ENCODE results near the gene ZNF839.
A peak's percentile ranks its signal among the peaks of the same experiment; 100 is the strongest.

DNA sequence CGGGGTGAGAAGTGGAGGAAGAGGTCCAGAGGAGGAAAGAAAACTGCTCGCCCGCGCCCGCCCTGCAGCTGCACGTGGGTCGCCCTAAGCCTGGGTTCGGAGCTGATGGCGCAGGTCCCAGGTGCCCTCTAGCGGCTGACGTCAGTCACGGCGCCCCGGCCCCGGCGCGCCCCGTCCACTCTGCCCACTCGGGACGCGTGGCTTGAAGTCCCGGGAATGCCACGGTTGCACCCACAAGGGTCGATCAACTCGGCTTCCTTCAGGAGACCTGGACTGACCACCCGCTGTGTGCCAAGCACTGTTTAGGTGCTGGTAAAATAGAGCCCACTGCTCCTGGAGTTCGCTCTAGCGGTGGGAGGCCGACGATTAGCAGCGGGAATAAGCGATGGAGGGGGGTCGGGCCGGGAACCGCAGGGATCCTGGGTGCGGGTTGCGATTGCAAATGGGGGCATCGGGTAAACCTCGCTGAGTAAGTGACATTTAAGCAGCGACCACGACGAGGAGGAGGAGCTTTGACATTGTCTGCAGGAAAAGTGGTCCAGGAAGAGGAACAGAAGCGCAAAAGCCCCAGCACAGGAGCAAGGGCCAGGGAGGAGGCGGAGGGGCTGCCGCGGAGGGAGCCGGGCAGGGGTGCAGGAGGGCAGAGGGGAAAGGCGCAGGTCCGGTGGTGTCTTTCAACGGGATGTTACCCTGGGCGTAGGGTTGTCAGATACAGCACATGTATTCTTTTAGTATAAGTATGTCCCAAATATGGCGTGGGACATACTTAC, 5.1 kb upstream of the ZNF839 start:
- TF ChIP-seq, protein P1, sequence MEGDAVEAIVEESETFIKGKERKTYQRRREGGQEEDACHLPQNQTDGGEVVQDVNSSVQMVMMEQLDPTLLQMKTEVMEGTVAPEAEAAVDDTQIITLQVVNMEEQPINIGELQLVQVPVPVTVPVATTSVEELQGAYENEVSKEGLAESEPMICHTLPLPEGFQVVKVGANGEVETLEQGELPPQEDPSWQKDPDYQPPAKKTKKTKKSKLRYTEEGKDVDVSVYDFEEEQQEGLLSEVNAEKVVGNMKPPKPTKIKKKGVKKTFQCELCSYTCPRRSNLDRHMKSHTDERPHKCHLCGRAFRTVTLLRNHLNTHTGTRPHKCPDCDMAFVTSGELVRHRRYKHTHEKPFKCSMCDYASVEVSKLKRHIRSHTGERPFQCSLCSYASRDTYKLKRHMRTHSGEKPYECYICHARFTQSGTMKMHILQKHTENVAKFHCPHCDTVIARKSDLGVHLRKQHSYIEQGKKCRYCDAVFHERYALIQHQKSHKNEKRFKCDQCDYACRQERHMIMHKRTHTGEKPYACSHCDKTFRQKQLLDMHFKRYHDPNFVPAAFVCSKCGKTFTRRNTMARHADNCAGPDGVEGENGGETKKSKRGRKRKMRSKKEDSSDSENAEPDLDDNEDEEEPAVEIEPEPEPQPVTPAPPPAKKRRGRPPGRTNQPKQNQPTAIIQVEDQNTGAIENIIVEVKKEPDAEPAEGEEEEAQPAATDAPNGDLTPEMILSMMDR (IDR thresholded peaks at IDR 0.05): peak; percentile 95
- TF ChIP-seq, protein P2, sequence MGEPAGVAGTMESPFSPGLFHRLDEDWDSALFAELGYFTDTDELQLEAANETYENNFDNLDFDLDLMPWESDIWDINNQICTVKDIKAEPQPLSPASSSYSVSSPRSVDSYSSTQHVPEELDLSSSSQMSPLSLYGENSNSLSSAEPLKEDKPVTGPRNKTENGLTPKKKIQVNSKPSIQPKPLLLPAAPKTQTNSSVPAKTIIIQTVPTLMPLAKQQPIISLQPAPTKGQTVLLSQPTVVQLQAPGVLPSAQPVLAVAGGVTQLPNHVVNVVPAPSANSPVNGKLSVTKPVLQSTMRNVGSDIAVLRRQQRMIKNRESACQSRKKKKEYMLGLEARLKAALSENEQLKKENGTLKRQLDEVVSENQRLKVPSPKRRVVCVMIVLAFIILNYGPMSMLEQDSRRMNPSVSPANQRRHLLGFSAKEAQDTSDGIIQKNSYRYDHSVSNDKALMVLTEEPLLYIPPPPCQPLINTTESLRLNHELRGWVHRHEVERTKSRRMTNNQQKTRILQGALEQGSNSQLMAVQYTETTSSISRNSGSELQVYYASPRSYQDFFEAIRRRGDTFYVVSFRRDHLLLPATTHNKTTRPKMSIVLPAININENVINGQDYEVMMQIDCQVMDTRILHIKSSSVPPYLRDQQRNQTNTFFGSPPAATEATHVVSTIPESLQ (CRISPR knock-in tag; IDR thresholded peaks at IDR 0.05): no peak
- TF ChIP-seq, protein P3, sequence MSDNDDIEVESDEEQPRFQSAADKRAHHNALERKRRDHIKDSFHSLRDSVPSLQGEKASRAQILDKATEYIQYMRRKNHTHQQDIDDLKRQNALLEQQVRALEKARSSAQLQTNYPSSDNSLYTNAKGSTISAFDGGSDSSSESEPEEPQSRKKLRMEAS (CRISPR knock-in tag; IDR thresholded peaks at IDR 0.05): peak; percentile 88
- TF ChIP-seq FOXK1 (CRISPR knock-in tag; IDR thresholded peaks at IDR 0.05) (no peak), KAT7 (CRISPR knock-in tag; IDR thresholded peaks at IDR 0.05; ENCODE audit: borderline replicate concordance) (no peak), ZNF423 (CRISPR knock-in tag; IDR thresholded peaks at IDR 0.05) (peak; percentile 81)
- TF ChIP-seq, protein P4, sequence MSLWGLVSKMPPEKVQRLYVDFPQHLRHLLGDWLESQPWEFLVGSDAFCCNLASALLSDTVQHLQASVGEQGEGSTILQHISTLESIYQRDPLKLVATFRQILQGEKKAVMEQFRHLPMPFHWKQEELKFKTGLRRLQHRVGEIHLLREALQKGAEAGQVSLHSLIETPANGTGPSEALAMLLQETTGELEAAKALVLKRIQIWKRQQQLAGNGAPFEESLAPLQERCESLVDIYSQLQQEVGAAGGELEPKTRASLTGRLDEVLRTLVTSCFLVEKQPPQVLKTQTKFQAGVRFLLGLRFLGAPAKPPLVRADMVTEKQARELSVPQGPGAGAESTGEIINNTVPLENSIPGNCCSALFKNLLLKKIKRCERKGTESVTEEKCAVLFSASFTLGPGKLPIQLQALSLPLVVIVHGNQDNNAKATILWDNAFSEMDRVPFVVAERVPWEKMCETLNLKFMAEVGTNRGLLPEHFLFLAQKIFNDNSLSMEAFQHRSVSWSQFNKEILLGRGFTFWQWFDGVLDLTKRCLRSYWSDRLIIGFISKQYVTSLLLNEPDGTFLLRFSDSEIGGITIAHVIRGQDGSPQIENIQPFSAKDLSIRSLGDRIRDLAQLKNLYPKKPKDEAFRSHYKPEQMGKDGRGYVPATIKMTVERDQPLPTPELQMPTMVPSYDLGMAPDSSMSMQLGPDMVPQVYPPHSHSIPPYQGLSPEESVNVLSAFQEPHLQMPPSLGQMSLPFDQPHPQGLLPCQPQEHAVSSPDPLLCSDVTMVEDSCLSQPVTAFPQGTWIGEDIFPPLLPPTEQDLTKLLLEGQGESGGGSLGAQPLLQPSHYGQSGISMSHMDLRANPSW (CRISPR knock-in tag; conservative IDR thresholded peaks at IDR 0.05; ENCODE audit: low read depth): no peak
- TF ChIP-seq, protein P5, sequence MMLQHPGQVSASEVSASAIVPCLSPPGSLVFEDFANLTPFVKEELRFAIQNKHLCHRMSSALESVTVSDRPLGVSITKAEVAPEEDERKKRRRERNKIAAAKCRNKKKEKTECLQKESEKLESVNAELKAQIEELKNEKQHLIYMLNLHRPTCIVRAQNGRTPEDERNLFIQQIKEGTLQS (CRISPR knock-in tag; conservative IDR thresholded peaks at IDR 0.05): no peak
- TF ChIP-seq, protein P6, sequence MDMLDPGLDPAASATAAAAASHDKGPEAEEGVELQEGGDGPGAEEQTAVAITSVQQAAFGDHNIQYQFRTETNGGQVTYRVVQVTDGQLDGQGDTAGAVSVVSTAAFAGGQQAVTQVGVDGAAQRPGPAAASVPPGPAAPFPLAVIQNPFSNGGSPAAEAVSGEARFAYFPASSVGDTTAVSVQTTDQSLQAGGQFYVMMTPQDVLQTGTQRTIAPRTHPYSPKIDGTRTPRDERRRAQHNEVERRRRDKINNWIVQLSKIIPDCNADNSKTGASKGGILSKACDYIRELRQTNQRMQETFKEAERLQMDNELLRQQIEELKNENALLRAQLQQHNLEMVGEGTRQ (CRISPR knock-in tag; IDR thresholded peaks at IDR 0.05): peak; percentile 70

All from WTC11 (cell line).